ENCODE results near the gene SPAG17.

DNA sequence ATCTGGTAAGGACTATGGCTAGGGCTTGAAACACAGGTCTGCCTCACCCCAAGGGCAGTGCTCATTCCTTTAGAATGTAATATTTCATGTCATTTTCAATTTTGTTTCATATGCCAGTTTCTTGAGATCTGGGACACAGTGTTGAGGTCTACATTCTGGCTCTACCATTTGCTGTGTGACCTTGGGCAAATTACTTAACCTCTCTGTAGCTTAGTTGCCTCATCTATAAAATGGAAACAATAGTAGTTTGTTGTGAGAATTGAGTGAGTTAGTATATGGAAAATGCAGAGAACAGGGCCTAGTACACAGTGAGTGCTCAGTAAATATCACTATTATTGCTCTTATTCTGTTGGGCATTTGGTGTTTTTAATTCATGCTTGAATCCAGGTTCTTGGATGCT is 171.1 kb downstream of the SPAG17 start:
- TF ChIP-seq, protein P1, sequence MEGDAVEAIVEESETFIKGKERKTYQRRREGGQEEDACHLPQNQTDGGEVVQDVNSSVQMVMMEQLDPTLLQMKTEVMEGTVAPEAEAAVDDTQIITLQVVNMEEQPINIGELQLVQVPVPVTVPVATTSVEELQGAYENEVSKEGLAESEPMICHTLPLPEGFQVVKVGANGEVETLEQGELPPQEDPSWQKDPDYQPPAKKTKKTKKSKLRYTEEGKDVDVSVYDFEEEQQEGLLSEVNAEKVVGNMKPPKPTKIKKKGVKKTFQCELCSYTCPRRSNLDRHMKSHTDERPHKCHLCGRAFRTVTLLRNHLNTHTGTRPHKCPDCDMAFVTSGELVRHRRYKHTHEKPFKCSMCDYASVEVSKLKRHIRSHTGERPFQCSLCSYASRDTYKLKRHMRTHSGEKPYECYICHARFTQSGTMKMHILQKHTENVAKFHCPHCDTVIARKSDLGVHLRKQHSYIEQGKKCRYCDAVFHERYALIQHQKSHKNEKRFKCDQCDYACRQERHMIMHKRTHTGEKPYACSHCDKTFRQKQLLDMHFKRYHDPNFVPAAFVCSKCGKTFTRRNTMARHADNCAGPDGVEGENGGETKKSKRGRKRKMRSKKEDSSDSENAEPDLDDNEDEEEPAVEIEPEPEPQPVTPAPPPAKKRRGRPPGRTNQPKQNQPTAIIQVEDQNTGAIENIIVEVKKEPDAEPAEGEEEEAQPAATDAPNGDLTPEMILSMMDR (IDR thresholded peaks at IDR 0.05 in 4 of 5, conservative IDR thresholded peaks at IDR 0.05 in 1 of 5) = no peak
- TF ChIP-seq POLR2A (IDR thresholded peaks at IDR 0.05) = no peak

Data from gastrocnemius medialis (tissue), 4 donors.